BE2C (cell line): ENCODE data around the gene SNX22.

Experiments
- DNase-seq: peaks from one replicate; pipeline ENCODE4 v3.0.0-alpha.2; 2020
- H3K27me3 ChIP-seq: fragments of 250-450 bp; sonication (Bioruptor Pico); 2 replicates; pipeline ENCODE4 v1.5.1; 2020; ENCODE audit warnings: mild to moderate bottlenecking
- H3K36me3 ChIP-seq: fragments of 250-450 bp; sonication (Bioruptor Pico); 2 replicates; pipeline ENCODE4 v1.5.1; 2020; ENCODE audit warnings: mild to moderate bottlenecking
- H3K4me1 ChIP-seq: fragments of 250-450 bp; sonication (Bioruptor Pico); 2 replicates; pipeline ENCODE4 v1.5.1; 2020
- H3K4me3 ChIP-seq: 2 replicates; pipeline ENCODE4 v1.5.1; 2011; ENCODE audit warnings: low read depth, low read length
- H3K9me3 ChIP-seq: fragments of 250-450 bp; sonication (Bioruptor Pico); 2 replicates; pipeline ENCODE4 v1.5.1; 2020
- TF ChIP-seq, protein P1 (sequence below): IDR thresholded peaks from 2 replicates; pipeline ENCODE4 v1.5.1; 2012; ENCODE audit warnings: mild to moderate bottlenecking, low read depth, low read length

SNX22 gene

DNA sequence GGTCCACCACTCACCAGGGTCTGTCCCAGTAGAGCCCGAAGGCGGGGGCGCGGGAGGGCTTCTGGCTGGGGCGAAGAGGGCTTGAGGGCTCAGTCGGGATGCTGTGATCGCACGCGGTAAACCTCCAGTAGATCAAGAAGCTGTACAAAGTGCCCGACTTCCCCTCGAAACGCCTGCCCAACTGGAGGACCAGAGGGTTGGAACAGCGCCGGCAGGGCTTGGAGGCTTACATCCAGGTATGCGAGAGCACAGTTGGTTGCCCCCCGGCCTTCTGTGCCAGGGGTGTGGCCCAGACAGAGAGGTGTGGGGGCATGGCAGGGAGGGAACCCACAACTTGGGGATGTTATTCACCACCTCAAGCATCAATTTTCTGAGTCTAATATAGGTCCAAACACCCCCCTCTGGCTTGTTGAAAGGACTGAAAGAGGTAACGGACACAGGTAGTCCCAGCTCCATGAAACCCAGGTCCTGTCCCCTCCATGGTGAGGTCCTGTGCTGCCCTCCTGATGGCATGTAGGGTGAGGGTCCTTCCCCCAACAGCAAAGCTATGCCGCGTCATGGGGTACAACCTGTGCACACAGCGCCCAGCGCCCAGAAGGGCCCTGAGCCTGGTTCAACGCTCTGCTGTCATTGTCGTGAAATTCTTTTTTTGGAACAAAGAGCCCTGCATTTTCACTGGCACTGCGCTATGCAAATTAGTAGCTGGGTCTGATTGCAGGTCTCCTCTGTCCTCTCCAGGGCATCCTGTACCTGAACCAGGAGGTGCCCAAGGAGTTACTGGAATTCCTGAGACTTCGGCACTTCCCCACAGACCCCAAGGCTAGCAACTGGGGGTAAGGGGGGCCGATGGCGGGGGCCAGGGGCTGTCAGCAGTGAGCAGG, 1.2 kb downstream of the SNX22 start:
- TF ChIP-seq, protein P1, sequence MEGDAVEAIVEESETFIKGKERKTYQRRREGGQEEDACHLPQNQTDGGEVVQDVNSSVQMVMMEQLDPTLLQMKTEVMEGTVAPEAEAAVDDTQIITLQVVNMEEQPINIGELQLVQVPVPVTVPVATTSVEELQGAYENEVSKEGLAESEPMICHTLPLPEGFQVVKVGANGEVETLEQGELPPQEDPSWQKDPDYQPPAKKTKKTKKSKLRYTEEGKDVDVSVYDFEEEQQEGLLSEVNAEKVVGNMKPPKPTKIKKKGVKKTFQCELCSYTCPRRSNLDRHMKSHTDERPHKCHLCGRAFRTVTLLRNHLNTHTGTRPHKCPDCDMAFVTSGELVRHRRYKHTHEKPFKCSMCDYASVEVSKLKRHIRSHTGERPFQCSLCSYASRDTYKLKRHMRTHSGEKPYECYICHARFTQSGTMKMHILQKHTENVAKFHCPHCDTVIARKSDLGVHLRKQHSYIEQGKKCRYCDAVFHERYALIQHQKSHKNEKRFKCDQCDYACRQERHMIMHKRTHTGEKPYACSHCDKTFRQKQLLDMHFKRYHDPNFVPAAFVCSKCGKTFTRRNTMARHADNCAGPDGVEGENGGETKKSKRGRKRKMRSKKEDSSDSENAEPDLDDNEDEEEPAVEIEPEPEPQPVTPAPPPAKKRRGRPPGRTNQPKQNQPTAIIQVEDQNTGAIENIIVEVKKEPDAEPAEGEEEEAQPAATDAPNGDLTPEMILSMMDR = no peak
- H3K36me3 ChIP-seq = peaks cover 20% of the 10 kb centered on the region
- H3K9me3 ChIP-seq = no peaks in the 10 kb centered on the region
- peaks cover 13% of the 10 kb centered on the region for H3K27me3 ChIP-seq
- H3K4me3 ChIP-seq = peak overlapping the region; percentile 69
- H3K4me1 ChIP-seq = no peaks in the 10 kb centered on the region
- DNase-seq = peak; percentile 33

DNA sequence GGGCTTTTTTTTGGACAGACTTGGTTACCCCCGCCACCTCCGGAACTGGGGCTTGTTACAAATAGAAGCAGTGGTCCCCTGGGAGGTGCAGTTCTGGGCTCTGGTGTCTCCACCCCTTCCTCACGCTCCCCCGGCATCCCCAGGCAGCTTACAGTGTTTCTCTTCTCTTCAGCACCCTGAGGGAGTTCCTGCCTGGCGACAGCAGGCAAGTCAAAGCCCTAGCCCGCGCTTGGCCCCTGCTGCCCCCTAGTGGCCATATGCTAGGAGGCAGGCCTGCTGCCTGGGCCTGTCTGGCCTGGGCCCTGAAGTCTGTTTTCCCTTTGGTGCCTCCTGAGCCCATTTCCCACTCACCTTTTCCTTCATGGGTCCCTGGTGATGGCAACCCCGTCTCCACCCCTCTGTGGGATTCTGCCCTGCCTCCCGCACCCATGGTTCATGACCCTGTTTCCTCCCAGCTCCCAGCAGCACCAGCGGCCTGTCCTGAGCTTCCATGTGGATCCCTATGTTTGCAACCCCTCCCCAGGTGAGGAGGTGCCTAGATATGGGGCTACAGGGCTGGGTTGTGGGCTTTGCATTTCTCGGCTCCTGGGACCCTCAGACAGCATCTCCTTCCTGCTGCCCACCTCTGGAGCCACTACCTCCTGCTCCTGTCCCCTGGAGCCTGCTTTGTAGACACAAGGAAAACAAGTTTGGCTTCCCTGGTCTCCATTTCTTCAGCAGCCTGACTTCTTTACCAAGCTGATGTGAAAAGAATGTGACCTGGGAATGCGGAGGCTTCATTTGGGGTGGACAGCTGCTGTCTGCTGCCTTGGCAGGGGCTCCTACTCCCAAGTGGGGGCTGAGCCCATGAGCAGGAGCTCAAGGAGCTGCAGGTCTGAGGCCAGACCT, 2.2 kb downstream of the SNX22 start:
- H3K27me3 ChIP-seq = peaks cover 13% of the 10 kb centered on the region
- DNase-seq = peak; percentile 94
- no peaks in the 10 kb centered on the region for H3K9me3 ChIP-seq
- peaks cover 30% of the 10 kb centered on the region for H3K36me3 ChIP-seq
- TF ChIP-seq, protein P1 = peak; percentile 97
- no peaks in the 10 kb centered on the region for H3K4me1 ChIP-seq
- H3K4me3 ChIP-seq = peak overlapping the region; percentile 32

DNA sequence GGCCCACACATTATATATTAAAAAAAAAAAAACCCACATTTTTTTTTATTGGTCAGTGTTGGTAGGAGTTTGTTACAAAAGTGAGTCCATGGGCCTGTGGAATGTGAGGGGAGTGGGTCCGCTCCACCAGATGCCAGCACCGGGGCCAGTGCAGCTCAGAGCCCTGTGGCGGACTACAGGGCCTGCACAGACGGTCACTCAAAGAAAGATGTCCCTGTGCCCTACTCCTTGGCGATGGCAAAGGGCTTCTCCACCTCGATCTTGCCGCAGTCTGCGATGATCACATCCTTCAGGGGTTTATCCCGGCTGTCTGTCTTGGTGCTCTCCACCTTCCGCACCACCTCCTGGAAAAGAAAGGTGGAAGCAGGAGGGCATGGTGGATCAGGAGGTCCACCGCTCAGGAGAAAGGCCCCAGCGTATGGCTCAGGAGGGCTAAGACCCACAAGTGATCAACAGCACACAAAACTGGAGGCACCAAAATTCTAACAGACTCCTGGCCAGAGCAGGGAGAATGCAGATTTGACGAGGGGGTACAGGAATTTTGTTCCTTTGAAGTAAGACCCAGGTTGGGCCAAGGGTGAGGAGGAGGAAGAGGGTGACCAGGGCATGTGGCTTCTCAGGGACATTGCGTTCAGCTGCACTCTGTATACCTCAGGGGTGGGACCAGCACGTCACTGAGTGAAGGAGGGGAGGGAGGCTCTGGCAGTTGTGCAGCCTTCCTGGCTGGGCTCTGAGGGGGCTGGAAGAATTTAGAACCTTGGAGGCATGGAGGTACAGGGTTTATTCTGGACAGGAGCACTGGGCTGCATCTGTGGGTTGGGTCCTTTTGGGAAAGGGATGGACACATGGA, 4.5 kb downstream of the SNX22 start:
- peaks cover 53% of the 10 kb centered on the region for H3K36me3 ChIP-seq
- TF ChIP-seq, protein P1 = no peak

DNA sequence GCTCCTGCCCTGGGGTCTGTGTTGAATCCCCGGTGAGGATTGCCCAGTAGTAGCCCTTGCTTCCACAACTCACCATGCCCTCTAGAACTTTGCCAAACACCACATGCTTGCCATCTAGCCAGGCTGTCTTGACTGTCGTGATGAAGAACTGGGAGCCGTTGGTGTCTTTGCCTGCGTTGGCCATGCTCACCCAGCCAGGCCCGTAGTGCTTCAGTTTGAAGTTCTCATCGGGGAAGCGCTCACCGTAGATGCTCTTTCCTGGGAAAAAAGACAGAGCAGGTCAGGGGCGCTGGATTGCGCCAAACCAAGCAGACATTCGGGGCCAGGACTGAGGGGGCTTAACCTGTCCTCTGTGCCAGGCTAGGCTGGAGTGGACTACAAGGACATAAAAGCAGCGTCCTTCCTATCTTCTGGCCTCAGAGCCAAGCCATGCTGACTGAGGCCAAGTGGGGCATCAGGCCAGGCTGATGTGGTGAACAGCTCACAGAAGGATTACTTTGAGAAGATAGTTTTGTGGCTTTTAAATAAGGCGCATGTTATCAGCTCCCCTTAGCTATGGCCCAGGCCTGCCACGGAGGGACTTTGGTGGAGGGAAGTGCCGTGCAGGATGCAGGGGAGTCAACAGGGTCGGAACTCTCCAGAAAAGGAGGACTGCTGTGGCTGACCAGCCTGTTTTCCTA, 5.3 kb downstream of the SNX22 start:
- Histone ChIP-seq H3K36me3 (peaks cover 59% of the 10 kb centered on the region), H3K27me3 (peaks cover 12% of the 10 kb centered on the region), H3K4me3 (no peak overlapping the region), H3K9me3 (no peaks in the 10 kb centered on the region), H3K4me1 (no peaks in the 10 kb centered on the region)
- TF ChIP-seq, protein P1 = no peak
- no peak for DNase-seq

More for the DNA sequence above, 4.5 kb downstream of the SNX22 start:
- H3K9me3 ChIP-seq = no peaks in the 10 kb centered on the region
- H3K4me1 ChIP-seq = no peaks in the 10 kb centered on the region
- peaks cover 13% of the 10 kb centered on the region for H3K27me3 ChIP-seq
- no peak overlapping the region for H3K4me3 ChIP-seq
- DNase-seq = no peak

DNA sequence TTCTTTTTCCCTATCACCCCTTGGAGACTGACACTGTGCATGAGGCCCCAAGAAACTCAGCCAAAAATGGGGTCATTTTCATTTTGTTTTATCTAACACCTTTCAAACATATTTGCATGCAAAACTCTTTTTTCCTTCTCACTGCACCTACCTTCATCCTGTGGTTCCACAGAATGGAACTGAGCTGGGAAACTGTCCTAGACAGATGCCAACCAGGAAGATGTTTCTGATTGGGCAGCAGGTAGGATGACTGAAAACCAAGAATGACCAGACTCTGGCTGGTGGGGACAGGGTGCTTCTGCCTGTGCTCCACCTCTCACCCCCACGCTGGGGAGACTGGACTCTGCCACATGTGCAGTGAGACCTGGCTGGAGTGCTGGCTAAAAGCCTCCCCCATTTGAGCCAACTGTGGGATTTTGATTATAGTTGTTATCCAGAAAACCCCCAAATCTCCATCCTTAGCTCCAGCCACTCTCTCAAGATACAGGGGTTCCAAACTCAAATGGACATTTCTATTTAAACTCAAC, 6.1 kb downstream of the SNX22 start:
- H3K4me3 ChIP-seq = no peak overlapping the region
- TF ChIP-seq, protein P1 = no peak
- no peak for DNase-seq
- H3K9me3 ChIP-seq = no peaks in the 10 kb centered on the region
- H3K27me3 ChIP-seq = peaks cover 3% of the 10 kb centered on the region
- no peaks in the 10 kb centered on the region for H3K4me1 ChIP-seq
- H3K36me3 ChIP-seq = peaks cover 62% of the 10 kb centered on the region
